HepG2 (cell line): Measurements from ENCODE around the gene TEKT2. TPM values are rescaled to one million over a fixed set of nuclear protein-coding genes. Genes with fewer than 3 reads are reported as not detected.
A peak's percentile ranks its signal among the peaks of the same experiment; 100 is the strongest.

ENCODE experiments used
- ATAC-seq: fragments of 200-7000 bp; cut with Tn5 transposase; 3 replicates; pipeline ENCODE4 v1.9.1; 2020; ENCODE audit warnings: mild to moderate bottlenecking, moderate library complexity
- BruUV-seq: library from RNA; stranded (reverse); fragments of 400-500 nt; replicated peaks from 2 replicates; lab custom pipeline; 2021; lab: Mats Ljungman, UMichigan
- CTCF ChIA-PET: fragments of 300-600 bp; formaldehyde crosslinking; extraction: SDS; loops from one replicate; lab custom pipeline; 2021; ENCODE audit warnings: low total read pairs, inconsistent platforms, low intra/inter-chr PET ratio; lab: Yijun Ruan, JAX
- POLR2A ChIA-PET: fragments of 350-600 bp; sonication (Branson Sonifier 250); formaldehyde crosslinking; loops from one replicate; lab custom pipeline; 2020; ENCODE audit warnings: antibody characterized with exemption, inconsistent platforms; lab: Yijun Ruan, JAX
- DNase-seq: peaks from one replicate; pipeline ENCODE4 v3.0.0-alpha.2; 2015; ENCODE audit warnings: low spot score
- FAIRE-seq: peaks from 3 replicates; lab custom pipeline; 2011; peaks lifted over from hg19 to GRCh38; lab: Jason Lieb, UNC
- H2AFZ ChIP-seq: one replicate; pipeline ENCODE4 v1.6.1; 2011; ENCODE audit warnings: low read length, inconsistent platforms
- H3K27ac ChIP-seq: fragments of 300-600 bp; 3 replicates; pipeline ENCODE4 v1.8.0; 2011; ENCODE audit warnings: mixed run types, mild to moderate bottlenecking, mixed read lengths, low read length, inconsistent platforms; ENCODE audit not compliant: insufficient read depth; ENCODE audit errors: extremely low read length
- H3K27me3 ChIP-seq, 2 experiments: fragments of 200-600 bp in 1 of 2; 2 replicates in 1 of 2; 3 replicates in 1 of 2; pipeline versions ENCODE4 v1.6.0 to v1.8.0; 2011; ENCODE audit warnings: low read length in 2 of 2, mild to moderate bottlenecking in 2 of 2, moderate library complexity in 2 of 2, inconsistent platforms in 1 of 2; ENCODE audit not compliant: insufficient read depth in 2 of 2, control insufficient read depth in 1 of 2
- H3K36me3 ChIP-seq, 2 experiments: fragments of 200-600 bp in 1 of 2; replicated peaks in 1 of 2; 2 replicates in 1 of 2; 3 replicates in 1 of 2; pipeline versions ENCODE4 v1.5.1 to v1.8.0; 2011; ENCODE audit warnings: low read length in 2 of 2, inconsistent platforms in 1 of 2; ENCODE audit not compliant: insufficient read depth in 2 of 2, control insufficient read depth in 1 of 2
- H3K4me1 ChIP-seq: 2 replicates; pipeline ENCODE4 v1.5.1; 2012; ENCODE audit warnings: low read length, inconsistent platforms; ENCODE audit not compliant: insufficient read depth
- H3K4me2 ChIP-seq: 2 replicates; pipeline ENCODE4 v1.6.0; 2011; ENCODE audit warnings: low read depth, low read length, inconsistent platforms
- H3K4me3 ChIP-seq, 3 experiments: fragments of 200-600 bp in 1 of 3; sonication (generic), shearing (Covaris generic) in 1 of 3; replicated peaks in 1 of 3; 2 replicates each; pipeline ENCODE4 v1.5.1; 2011 to 2016; ENCODE audit warnings: low read length in 3 of 3, inconsistent platforms in 2 of 3, low read depth in 2 of 3, mild to moderate bottlenecking in 2 of 3, control low read depth in 1 of 3, mixed read lengths in 1 of 3; ENCODE audit not compliant: insufficient read depth in 1 of 3
- H3K79me2 ChIP-seq: one replicate; pipeline ENCODE4 v1.6.1; 2011; ENCODE audit warnings: low read length, inconsistent platforms; ENCODE audit not compliant: insufficient read depth
- H3K9ac ChIP-seq: 2 replicates; pipeline ENCODE4 v1.6.0; 2011; ENCODE audit warnings: mild to moderate bottlenecking, low read depth, low read length, inconsistent platforms; ENCODE audit not compliant: insufficient read depth
- H3K9me3 ChIP-seq: 2 replicates; pipeline ENCODE4 v1.5.1; 2012; ENCODE audit warnings: mild to moderate bottlenecking, low read length
- H4K20me1 ChIP-seq: 2 replicates; pipeline ENCODE4 v1.6.0; 2011; ENCODE audit warnings: inconsistent platforms, mild to moderate bottlenecking, low read length, moderate library complexity; ENCODE audit not compliant: insufficient read depth
- SOX6 ChIP-seq, 2 experiments: fragments of 450-650 bp in 1 of 2; sonication (generic) in 1 of 2; formaldehyde crosslinking in 1 of 2; IDR thresholded peaks; 2 replicates each; pipeline versions ENCODE4 v1.4.0 to v1.6.1; 2017 to 2020; ENCODE audit warnings: antibody characterized with exemption in 1 of 2, mild to moderate bottlenecking in 1 of 2, missing genetic modification reagents in 1 of 2
- TEAD3 ChIP-seq: optimal IDR thresholded peaks from 2 replicates; pipeline ENCODE3; 2016; ENCODE audit warnings: borderline replicate concordance
- ZNF160 ChIP-seq: sonication (generic); formaldehyde crosslinking; IDR thresholded peaks from 2 replicates; pipeline ENCODE4 v1.8.0; 2022; ENCODE audit warnings: mild to moderate bottlenecking, inconsistent platforms, missing genetic modification reagents
- ZNF44 ChIP-seq: sonication (generic); formaldehyde crosslinking; IDR thresholded peaks from 2 replicates; pipeline ENCODE4 v1.5.1; 2020; ENCODE audit warnings: mild to moderate bottlenecking, missing genetic modification reagents
- ZNF574 ChIP-seq: sonication (generic); formaldehyde crosslinking; IDR thresholded peaks from 2 replicates; pipeline ENCODE4 v1.4.0; 2020; ENCODE audit warnings: missing genetic modification reagents
- ZNF781 ChIP-seq: sonication (generic); formaldehyde crosslinking; IDR thresholded peaks from 2 replicates; pipeline ENCODE4 v1.5.1; 2020; ENCODE audit warnings: borderline replicate concordance, mild to moderate bottlenecking, missing genetic modification reagents; ENCODE audit errors: not compliant biosample characterization
- WGBS: methylation state at CpG from one replicate; pipeline ENCODE4 v1.1.6; 2017; ENCODE audit warnings: low lambda C conversion rate; 5-methylcytosine and 5-hydroxymethylcytosine counted together
- in situ Hi-C: cut with HindIII; loops from 2 replicates; pipeline ENCODE4 v1.10.0; 2017; ENCODE audit warnings: low pct_unique_long_range_greater_than_20kb; ENCODE audit not compliant: extremely low pct_ligation_motif_present
- intact Hi-C: fragments of 100-400 bp; cut with micrococcal nuclease; formaldehyde crosslinking; loops from one replicate; pipeline ENCODE4 v1.10.0; 2022; ENCODE audit not compliant: unreplicated experiment
- polyA plus RNA-seq, 8 experiments: library from polyadenylated mRNA; depleted of rRNA in 3 of 8; stranded (reverse) in 7 of 8; unstranded in 1 of 8; fragments of >200 nt; fragmentation: Illumina TruSeq in 4 of 8; extraction: Trizol in 4 of 8; gene quantifications; 2 replicates each; pipeline versions ENCODE4 v1.2.1 to v1.2.3, GENCODE V29; 2011 to 2016; ENCODE audit warnings: low read depth in 4 of 8, missing spikeins in 1 of 8, mixed read lengths in 1 of 8; ENCODE audit not compliant: insufficient read depth in 1 of 8
- total RNA-seq, 5 experiments: library from RNA; depleted of rRNA; stranded (reverse); fragments of >200 nt; fragmentation: Illumina TruSeq; extraction: Trizol; gene quantifications; 2 replicates each; pipeline ENCODE4 v1.2.3, GENCODE V29; 2016; ENCODE audit warnings: low read depth in 1 of 5
- TF ChIP-seq, protein P1 (sequence below): sonication (generic); formaldehyde crosslinking; IDR thresholded peaks from 2 replicates; pipeline ENCODE4 v1.4.0; 2020; ENCODE audit warnings: low read depth, mild to moderate bottlenecking, missing genetic modification reagents

The TEKT2 gene
- total and polyA plus RNA-seq, 2 of the 13 experiments (the other 11 are each of a cell fraction or from before 2014, with no cell fraction given): 0.31 to 0.38 TPM

GRCh38 chr1:36119456-36119855, 35.6 kb downstream of the TEKT2 start:
- H3K36me3 ChIP-seq: no peaks in the 10 kb centered on the region
- no peak overlapping the region for H3K9ac ChIP-seq
- no peak overlapping the region; the same call in 1 of the 2 replicates for H3K4me2 ChIP-seq
- ATAC-seq (no peak), DNase-seq (no peak), FAIRE-seq (no peak)
- BruUV-seq: no TSS peak
- in situ Hi-C loops: no loop called here
- peak; percentile 42 for TF ChIP-seq TEAD3
- TF ChIP-seq SOX6 (IDR thresholded peaks at IDR 0.05): no peak
- no peak for TF ChIP-seq SOX6 (CRISPR knock-in tag; IDR thresholded peaks at IDR 0.05)
- H2AFZ ChIP-seq: no peak overlapping the region
- H3K27me3 ChIP-seq: peaks cover 10 to 44% of the 10 kb centered on the region in 2 experiments; a peak in 4 of 5 replicates
- CTCF ChIA-PET: no interaction called here
- H3K4me1 ChIP-seq: peaks cover 51% of the 10 kb centered on the region
- WGBS: 14% methylated on average over 7 of the region's 9 CpGs
- no peaks in the 10 kb centered on the region for H3K79me2 ChIP-seq
- H4K20me1 ChIP-seq: no peaks in the 10 kb centered on the region
- intact Hi-C loops: no loop called here
- POLR2A ChIA-PET: interaction anchor here (1.5 kb wide), 1 partner anchor 31 kb away, joined by 4 read pairs; no protein-coding TSS in a partner anchor
- H3K27ac ChIP-seq: no peak overlapping the region
- H3K4me3 ChIP-seq: no peak overlapping the region
- no peaks in the 10 kb centered on the region for H3K9me3 ChIP-seq

GRCh38 chr1:36122062-36123030, 38.5 kb downstream of the TEKT2 start:
- no peak overlapping the region for H3K9ac ChIP-seq
- no peak for FAIRE-seq
- peaks cover 58% of the 10 kb centered on the region for H3K4me1 ChIP-seq
- H3K27me3 ChIP-seq: peaks cover 13 to 54% of the 10 kb centered on the region in 2 experiments; a peak in 4 of 5 replicates
- TF ChIP-seq ZNF574 (CRISPR knock-in tag): no peak
- TF ChIP-seq ZNF44 (CRISPR knock-in tag): no peak
- no peak for TF ChIP-seq ZNF160 (CRISPR knock-in tag)
- TF ChIP-seq, protein P1, sequence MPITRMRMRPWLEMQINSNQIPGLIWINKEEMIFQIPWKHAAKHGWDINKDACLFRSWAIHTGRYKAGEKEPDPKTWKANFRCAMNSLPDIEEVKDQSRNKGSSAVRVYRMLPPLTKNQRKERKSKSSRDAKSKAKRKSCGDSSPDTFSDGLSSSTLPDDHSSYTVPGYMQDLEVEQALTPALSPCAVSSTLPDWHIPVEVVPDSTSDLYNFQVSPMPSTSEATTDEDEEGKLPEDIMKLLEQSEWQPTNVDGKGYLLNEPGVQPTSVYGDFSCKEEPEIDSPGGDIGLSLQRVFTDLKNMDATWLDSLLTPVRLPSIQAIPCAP (CRISPR knock-in tag): no peak
- no peak for TF ChIP-seq ZNF781
- H3K4me2 ChIP-seq: peak overlapping the region; percentile 67
- DNase-seq: no peak
- no peak overlapping the region for H2AFZ ChIP-seq
- in situ Hi-C loops (no loop called here), intact Hi-C loops (no loop called here)
- no peaks in the 10 kb centered on the region for H3K79me2 ChIP-seq
- no peaks in the 10 kb centered on the region for H4K20me1 ChIP-seq
- POLR2A ChIA-PET: no interaction called here
- CTCF ChIA-PET: no interaction called here
- H3K36me3 ChIP-seq: no peaks in the 10 kb centered on the region
- no peak for ATAC-seq
- no TSS peak for BruUV-seq
- no peak overlapping the region for H3K4me3 ChIP-seq
- 63% methylated on average over 12 of the region's 12 CpGs for WGBS
- H3K27ac ChIP-seq: no peak overlapping the region
- H3K9me3 ChIP-seq: no peaks in the 10 kb centered on the region
